HS-27A (cell line): ENCODE results near the gene RND2.

Experiments used
- DNase-seq: peaks from one replicate; pipeline ENCODE4 v3.0.0-alpha.2; 2012; ENCODE audit warnings: low read depth, missing footprints

The RND2 gene

GRCh38 chr17:43079641-43080302 lies 54.7 kb downstream of the RND2 start:
- DNase-seq = no peak
